Amygdala (tissue), 56 donors: ENCODE results near the gene B4GALT2.

ENCODE experiments used
- DNase-seq, 56 donors: peaks; one replicate each; lab custom pipeline; 2025; lab: John Stamatoyannopoulos, UW

The B4GALT2 gene

DNA sequence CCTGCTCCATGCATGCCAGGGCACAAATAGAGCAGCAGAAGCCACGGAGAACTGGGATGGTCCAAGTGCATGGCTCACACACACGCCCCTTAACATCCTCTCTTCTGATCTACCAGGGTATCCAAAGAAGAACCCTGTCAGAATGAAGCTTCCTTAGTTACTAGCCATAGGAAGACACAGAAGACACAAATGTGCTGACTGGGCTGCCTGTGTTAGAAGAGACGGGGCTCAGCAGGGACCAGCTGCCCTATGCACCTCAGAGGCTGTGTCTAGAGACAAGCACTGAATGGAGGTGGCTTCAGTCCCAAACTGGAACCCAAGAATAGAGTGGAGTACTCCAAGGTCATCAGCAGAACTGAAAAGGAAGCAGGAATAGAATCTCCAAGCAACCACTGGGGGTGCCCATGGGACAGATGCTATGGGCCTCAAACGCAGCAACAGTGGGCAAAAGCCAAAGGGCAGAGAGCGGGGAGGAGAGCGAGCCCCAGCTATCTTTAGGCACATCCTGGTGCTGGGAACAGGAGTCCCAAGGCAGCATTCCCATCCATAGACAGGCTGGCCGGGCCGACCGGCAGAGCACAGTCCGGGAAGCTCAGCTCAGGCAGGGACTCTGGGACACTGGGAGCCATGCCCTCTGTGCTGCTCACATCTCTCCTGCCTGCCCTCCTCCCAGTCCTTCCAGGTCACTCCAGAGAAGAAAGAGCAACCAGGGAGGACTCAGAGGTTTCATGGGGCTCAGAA is 42.7 kb downstream of the B4GALT2 start:
- no peak for DNase-seq

DNA sequence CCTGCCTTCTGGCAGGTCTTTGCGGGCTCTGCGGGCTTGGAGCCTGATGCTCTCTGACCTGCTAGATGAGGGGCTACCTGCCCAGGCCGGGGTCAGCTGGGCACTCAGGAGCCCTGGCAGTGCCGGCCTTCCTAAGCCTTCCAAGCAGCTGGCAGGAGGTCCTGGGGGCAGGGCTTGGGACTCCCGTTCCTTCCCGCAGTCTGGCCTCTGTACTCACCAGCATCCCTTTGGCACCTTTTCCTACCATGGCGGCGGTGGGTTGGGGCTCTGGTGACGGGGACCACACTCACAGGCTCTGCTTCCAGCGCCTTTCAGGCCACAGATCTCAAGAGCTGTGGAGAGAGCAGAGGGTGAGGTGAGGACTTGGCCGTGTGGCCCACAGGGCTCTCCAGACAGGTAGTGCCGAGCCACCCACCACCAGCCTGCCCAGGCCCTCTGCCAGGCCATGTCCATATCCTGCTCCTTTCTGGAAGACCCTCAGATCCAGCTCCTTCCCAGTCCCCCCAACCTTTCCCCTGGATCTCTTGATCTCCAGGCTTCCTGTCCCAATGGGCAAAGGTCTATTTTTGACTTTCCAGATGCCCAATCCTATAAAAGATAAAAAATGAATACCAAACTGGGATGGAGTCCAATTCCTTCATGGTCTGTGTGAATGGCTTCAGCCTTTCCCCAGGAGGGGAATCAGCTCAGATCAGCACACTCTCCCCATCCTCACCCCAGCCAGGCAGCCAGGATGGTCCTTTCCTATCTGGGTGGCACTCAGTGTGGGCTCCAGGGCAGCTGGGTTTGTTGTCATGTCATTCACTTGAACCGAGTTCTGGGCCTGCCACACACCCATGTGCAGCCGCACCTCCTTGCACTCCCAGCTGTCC is 45.3 kb downstream of the B4GALT2 start:
- no peak for DNase-seq

DNA sequence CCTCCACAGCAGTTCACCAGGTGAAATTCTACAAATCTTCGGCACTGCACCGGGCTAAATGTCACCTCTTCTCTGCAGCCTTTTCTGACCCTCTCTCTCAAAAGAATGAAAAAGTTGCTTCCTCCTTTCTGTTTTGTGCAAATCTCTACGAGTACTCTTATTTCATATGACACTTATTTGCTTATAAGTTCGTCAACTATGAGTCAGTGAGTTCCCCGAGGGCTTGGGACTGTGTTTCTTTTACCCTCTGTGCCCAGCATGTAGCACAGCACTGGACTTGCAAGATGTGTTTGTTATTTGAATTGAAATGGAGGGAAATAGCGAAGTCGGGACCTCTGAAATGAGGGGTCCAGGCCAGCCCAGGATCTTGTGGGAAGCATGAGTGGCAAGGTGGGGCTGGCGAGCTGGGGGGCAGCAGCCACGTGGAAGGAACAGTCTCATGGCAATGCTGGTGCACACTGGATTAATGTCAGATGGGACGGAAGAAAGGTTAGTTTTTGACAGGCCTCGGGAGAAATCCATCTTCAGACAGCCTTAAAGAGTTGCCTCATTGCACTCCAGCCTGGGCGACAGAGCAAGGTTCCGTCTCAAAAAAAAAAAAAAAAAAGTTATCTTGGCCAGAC is 46.0 kb downstream of the B4GALT2 start:
- no peak for DNase-seq

DNA sequence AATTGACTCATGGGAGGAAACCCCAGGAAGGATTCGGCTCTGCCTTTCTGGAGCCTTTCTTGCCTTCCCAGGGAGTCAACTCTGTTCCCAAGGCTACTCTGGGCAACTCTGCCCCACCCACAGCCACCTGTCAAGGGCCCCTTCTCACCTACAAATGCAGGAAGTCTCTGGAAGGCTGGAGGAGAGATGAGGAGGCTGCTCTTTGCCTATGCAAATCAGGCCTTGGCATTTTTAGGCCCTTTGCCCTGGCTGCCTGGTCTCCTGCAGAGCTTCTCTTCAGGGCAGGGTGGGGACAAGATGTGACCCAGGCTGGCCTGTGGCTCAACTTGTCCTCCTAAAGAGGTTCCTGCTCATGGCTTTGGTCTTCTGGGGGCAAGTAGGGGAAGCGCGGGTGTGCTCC is 46.8 kb downstream of the B4GALT2 start:
- DNase-seq, result no peak

DNA sequence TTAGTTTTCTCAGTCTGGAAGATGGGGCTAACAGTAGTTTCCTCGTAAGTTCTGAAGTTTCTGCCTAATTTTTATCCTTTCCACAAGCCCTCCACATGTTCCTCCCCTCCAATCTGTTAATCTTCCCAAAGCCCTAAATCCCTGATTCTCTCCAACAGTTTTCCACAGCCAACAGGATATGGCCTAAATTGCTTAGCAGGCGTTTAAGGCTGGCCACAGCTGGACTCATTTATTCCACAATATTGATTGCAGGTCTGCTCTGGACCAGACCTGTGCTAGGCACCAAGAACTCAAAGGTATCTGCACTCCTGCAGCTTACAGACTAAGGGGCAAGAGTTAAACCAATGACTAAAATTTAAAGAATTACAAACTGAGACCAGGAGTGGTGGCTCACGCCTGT is 48.3 kb downstream of the B4GALT2 start:
- no peak for DNase-seq

DNA sequence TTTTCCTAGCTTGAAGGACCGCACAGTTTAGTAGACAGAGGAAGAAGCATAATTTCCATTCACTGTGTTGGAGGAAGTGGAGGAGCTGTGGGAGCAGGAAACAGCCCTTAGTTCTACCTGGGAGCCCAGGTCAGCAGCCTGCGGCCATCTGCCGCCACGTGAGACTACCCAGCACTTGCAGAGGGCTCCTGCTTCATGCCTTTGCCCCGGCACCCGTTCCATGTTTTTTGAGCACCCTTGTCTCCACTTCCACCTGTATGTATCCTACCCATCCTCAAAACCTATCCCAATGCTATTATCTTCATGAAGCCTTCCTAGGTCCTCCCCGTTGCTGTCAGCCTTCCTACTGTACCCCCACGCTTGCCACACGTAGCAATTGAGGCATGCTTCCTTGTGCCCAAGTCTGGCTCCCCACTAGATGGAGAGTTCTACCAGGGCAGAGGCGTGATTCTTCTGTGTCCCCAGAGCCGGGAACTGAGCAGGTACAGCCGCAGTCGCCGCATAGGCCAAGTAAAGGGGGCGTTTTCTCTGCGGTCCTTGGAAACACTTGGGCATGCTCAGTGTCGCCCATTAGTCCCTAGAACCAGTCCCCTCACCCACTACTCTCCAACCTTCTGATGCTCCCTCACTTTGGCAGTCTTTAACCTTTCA is 50.4 kb downstream of the B4GALT2 start:
- DNase-seq, result peak in 3 of 56 donors; percentile 62 to 72 (median 64)

DNA sequence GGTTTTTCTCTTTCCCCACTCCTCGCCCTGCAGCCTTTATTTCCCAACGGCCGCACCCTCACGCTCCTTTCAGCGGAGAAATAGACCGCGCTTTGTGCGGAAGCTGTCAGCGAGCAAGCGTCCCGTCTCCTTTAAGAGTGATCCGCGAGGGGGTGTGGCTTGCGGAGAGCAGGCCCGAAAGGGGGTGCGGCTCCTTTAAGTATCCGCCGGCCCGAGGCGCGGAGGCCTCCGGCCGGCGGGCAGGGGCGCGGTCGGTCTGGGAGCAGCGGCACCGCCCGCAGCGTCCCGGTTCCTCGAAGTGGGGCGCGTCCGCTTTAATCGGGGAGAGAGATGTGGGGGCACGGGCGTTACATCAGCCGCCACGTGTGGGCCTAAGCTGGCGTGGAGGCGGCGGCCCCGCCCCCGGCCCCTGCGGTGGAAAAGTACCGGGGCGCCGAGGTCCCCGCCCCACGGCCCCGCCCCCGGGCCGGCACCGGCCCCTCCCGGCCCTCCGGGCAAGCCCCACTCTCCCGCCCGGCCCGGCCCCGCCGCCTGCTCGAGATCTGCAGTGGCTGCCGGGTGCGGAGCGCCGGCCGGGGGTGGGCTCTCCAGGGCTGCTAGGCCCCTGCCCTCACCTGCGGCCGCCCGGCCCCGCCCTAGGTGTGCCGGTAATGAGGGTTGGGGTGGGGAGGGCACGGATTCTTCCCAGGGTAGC is 51.0 kb downstream of the B4GALT2 start:
- peak in 53 of 56 donors; percentile 47 to 96 (median 88) for DNase-seq

DNA sequence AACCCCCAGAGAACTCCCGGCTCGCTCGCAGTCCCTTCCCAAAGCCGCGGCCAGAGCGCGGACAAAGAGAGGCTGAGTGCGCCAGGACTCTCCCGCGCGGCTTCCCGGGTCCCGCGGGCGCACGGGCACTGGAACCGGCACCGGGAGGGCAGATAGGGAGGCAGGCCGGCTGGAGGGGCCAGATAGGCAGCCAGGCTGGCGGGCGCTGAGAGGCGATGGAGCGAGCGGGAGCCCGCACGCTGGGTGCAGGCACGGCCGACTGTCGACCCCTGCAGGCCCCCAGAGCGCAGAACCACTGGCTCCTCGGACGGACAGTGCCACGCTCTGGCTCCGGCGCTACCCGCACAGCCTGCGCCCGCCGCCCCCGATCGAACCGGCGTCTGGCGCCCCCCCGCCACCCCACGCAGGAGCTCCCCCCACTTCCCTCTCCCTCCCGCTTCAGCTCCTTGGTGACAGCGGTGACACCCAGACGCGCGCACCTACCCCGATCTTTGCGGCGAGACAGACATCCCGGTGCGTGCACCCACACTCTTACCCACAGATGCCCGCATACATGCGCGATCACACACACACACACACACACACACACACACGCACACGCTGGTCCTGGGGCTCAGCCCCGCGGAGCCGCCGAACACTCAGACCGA is 51.7 kb downstream of the B4GALT2 start:
- DNase-seq, result peak in 43 of 56 donors; percentile 30 to 80 (median 69)

DNA sequence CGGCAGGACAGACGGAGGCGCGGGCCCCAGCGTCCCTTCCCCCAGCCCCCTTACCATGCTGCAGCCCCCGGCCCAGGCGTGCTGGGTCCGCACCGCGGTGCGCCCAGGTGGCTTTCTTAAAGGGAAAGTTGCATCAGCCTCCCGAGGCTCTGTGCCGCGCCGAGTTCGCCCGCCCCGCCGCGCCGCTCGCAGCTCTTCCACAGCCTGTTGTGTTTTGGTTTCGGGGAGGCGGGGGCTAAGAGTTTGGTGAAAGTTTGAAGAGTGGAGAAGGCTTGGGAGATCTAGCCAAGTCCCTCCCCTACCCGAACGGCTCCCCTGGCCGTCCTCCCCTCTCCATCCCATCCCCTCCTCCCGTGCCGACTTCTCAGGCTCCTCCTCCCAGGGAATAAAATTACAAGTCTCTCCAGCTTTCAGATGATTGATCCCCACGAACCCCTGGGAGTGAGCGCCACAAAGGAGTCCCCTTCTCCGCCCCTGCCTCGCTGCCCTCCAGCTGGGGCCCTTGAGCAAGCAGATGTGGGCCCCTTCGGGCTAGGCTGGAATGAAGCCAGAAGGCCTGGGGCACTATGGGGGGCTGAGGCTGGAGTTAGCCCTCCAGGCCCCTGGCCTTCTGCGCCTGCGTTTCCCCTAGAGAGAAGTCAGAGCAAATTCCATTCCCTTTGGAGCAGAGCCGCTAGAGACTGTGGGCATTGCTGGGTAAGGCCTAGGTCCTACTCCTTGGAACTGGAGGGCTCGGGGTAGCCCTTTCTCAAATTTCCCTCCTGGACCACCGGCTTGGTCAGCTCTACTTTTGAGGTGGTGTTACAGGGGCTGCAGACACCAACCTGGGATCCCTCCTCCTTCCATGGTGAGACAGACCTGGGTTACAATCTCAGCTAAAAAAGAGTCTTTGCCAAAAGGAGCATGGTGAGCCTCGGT is 52.5 kb downstream of the B4GALT2 start, which contains the start of gene SLC6A9:
Gene SLC6A9 (minus strand): TSS at position 211 of the 918 bp plus-strand sequence. CDS start 7,185 bp downstream, outside the sequence.
- DNase-seq, result peak in 12 of 56 donors; percentile 22 to 63 (median 34)

DNA sequence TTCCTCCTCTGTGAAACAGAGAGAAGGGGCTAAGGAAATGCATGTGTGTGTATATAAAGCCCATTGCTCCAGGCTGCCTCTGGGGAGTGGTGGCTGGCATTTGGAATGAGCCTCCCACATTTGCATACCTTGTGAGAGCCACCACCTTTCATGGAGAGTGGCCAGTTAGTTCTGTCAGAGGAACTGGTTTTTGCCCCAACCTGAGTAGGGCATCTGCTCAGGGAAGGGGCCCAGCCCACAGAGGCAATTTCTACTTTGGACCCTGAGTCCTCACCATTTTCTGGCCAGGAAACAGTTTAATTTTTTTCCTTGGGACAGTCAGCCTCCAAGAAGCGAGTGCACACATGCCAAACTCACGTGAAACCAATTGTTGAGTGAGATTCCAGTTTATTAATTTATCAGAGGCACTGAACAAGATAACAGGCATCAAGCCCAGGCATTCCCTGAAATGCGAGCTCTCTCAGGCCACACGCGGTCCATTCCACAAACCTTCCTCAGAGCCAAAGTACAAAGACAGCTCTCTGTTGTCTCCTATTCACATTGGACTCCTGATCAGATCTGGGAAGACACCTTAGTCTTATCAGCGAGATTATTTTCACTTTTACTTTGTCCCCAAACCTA is 53.3 kb downstream of the B4GALT2 start:
- DNase-seq, result no peak

DNA sequence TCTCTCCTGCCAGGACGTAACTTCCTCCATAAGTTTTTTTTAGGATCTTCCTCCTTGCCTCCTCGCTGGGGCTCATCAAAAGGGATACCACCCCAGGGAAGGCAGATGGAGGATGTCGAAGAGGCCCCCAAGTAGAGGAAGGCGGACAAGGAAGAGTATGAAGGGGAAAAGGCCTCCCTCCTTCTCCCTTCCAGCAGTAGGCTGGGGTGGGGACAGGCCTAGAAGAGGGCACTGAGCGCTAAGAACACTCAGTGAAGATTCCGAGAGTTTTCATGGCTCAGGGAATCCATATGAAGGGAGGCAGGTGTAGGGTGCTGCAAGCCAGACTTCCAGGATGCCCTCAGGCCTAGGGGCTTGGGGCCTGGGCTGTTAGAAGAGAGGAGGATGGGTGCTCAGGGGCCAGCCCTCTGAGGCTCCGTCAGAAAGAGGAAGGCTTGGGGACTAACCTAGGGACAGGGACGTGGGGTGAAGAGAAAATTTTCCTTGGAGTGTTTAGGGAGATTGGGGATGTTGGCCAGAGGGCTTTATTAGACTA is 54.1 kb downstream of the B4GALT2 start:
- no peak for DNase-seq

DNA sequence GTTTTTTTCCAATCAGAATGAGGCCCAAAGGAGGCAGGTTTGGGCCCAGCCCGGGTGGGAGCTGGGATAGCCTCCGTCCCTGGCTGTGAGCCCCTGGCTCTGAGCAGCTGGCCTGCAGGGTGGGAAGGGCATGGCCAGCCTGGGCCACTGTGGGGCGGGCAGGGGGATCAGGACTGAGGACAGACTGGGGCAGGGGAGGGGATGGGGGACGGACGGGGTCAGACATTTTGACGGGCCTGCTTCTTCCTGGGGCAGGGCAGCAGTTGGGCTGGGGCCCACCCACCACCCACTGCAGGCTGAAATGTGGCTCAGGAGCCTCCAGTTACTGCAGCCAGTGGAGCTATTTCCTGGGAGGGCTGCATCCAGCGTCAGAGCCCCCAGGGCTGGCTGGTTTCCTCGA is 54.7 kb downstream of the B4GALT2 start:
- DNase-seq, result no peak

DNA sequence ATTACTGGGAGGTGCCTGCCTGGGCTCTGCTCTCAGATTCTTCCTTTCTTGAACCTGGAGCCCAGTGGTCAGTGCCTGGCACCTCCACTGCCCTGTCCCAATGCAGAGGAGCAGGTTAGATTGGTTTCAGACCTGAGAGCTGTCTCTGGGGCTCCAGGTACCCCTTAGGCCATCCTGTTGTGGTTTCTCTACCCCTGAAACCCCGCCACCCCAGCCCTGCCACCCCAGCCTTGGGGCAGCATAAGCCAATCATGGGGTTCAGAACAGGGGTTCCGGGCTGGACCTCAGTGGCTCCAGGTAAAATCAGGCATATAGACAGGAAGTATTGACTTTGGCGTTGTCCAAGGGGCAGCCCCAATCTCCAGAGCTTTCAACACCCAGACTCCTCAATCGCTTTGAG is 55.4 kb downstream of the B4GALT2 start:
- no peak for DNase-seq

DNA sequence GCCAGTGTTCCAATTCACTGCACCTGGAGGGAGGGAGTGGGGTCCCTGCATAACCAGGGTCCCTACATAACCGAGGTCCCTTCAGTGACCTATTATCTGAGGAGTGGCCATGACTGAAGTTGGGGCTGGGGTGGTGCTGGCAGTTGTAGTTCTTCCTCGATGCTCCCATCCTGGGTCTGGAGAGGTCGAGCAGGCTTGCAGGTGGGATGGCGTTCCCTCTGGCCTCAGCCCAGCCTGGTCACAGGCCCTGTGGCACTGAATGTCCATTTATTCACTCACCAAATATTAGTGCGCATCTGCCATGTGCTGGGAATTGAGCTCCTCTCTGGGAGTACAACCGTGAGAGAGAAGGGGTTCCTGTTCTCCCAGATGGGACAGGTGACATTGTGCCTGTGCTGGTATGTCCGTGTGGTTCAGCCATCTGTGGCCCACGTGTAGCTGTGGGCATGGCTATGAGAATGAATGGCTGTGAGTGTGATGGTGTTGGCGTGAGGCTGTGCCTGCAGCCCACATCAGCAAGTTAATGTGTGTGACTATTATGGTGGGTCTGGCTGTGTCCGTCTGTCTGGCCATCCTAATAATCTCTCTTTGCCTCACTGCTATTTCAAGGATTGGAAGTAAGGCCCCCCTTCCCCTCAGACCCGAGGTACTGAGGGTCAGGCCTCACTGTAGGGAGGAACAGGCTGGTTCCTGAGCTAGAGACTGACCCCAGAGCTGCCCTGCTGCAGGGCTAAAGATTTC is 56.1 kb downstream of the B4GALT2 start:
- peak in 1 of 56 donors; percentile 13 for DNase-seq

DNA sequence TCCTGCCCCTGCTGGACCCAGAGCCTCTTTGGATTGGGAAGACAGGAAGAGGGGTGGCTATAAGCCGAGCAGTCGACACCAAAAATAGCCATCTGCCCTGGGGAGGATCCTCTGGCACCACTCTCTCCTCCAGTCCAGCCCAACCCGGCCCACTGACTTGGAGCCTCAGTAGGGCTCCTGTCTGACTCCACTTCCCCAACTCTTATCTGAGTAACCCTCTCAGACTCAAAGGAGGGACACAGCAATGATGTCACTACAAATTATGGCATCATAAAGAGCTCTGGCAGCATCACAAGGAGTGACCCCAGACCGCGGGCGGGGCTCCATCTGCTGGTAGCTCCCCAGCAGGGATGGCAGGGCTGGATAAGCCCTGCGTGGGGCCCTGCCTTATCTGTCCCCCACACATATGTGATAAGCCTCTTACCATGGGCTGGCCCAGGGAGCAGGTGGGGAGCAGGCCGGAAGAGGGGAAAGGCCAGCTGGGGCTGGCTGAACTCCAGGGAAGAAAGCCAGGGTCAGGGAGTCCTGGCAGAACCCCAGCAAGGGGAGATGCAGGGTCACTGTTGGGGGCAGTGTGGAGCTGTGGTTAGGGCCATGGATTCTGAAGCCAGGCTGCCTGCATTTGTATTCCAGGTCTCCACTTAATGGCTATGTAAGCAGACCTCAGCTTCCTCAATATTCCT is 56.9 kb downstream of the B4GALT2 start:
- peak in 5 of 56 donors; percentile 18 to 61 (median 25) for DNase-seq
